Activated CD4-positive, alpha-beta T cell treated with anti-CD3 and anti-CD28 coated beads, Interleukin-2, amount 50 U/mL, for 16 hours (primary cell): ENCODE results near the gene DNAH10.
"Not testable (repeated sequence)": the region's sequence is repeated elsewhere in the genome, so short reads cannot be mapped to it uniquely, and the experiment has no call there.

Experiments used
- DNase-seq: peaks from one replicate; pipeline ENCODE4 v3.0.0-alpha.2; 2020

The DNAH10 gene

DNA sequence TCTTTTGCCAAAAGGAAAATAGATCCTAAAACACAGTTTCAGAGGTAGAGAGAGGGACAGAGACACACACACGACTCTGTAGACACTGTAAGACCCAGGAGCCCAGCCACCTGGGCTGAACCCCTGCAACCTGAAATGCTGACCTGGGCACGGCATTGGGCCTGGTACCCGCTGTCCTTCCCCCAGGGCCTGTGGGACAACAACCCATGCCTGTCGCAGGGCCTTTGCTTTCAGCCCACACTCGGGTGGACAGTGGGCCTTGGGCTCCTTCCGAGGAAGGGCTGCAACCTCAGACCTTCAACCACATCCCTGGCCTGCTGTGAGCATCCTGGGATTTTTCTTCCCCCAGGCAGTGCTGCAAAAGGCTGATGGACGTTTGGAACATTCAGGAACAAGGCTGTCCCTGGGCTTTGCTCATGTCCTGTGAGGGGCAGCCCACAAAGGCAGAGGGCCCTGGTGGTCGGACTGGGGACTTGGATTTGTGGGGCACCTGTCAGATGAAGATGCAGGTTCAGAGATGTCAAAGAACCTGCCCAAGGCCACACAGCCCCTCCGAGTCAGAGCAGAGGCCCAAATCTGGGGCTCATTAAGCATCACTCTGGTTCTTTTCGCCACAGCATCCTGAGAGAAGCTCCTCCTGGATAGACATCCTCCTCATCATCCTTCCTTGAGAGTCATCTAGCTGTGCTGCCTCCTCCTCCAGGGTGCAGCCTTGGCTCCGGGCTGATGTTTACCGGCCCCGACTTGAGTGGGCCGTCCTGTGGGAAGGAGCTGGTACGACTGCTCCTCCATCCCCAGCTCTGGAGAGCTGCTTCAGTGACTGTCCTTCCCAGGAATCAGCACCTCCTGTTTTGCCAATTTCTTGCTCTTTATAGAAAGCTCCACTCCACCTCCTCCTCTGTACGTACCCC, 177.9 kb downstream of the DNAH10 start:
- DNase-seq, result no peak

DNA sequence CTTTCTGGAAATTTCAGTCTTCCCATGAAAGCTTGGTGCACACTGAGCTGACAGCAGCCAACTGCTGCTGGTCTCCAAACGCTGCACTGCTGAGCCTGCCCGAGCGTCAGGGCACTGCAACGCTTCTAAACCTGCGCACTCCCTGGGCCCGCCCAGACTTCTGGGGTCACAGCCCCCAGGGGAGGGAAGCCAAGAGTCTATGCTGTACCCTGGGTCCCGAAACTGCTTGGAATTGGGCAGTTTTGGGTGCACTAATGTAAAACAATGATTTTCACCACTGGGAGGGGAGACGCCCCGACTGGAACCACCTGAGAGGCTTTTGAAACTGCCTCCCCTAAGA, 178.5 kb downstream of the DNAH10 start:
- DNase-seq, result no peak

DNA sequence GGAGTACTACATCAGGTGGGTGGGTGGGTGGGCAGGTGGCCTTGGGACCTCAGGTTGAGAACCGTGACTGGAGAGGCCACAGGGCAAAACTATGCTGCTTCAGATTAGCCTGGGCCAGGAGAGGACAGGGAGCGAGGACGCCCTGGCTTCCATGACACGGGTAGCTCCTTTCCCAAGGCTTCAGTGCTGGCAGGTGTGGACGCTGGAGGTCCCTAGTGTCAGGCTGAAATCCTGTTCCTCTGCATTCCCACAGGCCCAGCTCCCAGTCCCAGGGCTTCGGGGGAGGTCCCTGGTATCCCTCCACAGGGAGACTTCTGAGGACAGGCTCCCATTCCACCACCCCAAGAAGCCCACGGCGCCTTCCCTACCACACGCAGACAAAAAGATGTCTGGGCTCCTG, 178.9 kb downstream of the DNAH10 start:
- no peak for DNase-seq

DNA sequence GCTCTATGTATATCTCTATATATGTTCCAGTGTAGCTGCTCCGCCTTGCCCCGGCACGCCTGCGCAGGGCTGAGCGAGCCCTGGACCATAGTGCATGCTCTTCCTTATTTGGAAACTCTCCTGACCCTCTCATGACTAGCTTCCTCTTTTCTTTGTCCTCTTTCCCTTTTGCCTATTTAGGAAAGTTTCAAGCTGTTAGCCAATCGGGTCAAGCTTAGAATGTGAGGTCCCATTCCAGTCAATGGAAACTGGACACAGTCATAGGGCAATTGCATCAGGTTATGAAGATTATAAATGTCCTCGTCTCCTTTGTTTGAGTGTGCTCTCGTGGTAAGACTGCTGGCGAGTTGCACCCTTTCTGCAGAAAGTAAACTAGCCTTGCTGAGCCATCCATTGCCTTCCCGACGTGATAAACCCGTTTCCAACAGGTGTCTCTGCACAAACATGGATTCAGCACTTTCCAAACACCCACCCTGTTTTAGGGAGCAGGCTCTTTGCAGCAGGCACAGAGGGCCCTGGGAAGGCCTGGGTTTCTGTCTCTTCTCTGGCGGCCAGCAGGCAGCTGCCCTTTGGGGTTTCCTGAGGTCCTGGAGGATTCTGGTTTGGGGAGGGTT, 179.6 kb downstream of the DNAH10 start:
- DNase-seq, result no peak

DNA sequence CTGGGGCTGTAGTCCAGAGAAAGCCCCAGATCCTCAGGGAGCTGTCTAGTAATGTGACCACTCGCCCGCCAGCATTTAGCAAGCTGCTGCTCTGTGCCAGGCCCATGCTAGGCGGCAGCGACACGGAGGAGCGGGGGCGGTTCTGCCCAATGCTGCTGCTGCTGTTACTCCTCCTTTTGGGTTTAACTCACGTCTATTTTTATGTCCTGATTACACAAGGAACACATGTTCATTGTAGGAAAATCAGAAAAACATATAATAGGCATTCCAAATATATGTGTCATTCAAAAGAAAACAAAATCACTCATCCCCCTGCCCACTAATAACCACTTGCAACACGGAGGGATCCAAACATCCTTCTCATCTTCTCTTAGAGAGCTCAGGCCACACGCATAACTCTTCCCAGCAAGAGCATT, 180.1 kb downstream of the DNAH10 start:
- no peak for DNase-seq

DNA sequence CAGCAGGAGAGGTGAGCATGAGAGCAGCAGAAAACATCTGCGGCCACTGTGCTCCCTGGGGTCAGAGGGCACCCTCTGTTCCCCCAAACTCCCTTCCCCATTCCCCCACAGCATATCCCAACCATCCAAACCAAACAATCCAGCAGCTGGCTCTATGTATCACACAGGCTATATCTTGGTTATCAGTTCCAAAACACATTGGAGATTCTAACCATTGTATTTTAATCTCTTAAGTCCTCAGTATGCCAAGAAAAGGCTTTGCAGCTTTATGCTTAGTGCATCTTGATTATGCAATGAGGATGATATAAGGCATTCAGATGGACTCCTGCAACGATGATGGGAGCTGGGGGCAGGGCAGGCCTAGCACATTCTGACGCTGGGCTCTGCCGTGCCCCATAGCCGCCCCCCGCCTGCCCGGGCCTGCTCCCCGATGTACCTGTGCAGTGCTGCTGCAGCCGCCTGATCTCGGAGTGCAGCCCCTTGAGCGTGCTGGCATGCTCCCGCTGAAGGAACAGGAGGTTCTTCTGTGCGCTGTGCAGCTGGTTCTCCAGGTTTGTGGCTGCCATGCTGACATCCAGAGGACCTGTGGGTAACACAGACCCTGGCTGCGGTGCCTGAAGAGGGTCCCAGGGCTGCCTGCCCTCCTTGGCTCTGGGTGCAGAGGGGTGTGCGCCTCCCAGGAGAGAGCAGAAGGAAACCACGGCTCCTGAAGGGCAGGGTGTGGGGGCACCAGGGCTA, 181.0 kb downstream of the DNAH10 start:
- no peak for DNase-seq

DNA sequence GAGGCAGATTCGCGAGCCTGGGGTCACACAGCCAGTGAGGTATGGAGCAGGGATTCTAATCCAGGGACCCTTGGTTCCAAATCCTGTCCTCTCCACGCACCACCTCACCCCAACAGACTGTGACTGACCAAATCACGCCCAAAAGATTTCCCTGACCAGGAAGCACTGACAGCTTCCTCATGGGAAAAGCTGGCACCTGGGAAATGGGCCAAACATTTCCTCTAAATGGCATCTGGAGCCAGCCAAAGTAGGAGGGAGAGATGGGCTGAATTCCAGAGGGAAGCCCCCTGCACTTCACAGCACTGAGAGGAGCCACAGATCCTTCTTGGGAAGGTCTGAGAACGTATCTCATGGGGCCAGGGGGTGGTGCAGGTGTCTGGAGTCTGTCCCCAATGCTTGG, 181.7 kb downstream of the DNAH10 start:
- no peak for DNase-seq

DNA sequence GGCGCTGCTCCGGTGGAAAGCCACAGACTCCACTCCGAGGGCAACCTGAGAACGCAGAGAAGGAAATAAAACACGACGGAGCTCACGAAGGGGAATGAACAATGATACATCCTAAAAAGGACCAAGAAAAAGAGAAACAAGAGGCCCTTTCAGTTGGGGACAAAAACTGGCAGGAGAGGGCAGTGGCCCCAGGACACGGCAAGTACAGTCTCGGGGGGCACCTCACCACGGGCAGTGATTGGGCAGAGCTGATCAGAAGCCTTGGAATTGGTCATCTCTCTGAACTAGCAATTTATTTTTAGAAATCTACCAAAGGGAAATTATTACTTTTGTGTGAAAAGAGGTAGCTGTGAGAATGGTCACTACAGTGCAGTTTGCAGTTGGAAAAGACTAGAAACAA, 182.6 kb downstream of the DNAH10 start:
- DNase-seq, result no peak

DNA sequence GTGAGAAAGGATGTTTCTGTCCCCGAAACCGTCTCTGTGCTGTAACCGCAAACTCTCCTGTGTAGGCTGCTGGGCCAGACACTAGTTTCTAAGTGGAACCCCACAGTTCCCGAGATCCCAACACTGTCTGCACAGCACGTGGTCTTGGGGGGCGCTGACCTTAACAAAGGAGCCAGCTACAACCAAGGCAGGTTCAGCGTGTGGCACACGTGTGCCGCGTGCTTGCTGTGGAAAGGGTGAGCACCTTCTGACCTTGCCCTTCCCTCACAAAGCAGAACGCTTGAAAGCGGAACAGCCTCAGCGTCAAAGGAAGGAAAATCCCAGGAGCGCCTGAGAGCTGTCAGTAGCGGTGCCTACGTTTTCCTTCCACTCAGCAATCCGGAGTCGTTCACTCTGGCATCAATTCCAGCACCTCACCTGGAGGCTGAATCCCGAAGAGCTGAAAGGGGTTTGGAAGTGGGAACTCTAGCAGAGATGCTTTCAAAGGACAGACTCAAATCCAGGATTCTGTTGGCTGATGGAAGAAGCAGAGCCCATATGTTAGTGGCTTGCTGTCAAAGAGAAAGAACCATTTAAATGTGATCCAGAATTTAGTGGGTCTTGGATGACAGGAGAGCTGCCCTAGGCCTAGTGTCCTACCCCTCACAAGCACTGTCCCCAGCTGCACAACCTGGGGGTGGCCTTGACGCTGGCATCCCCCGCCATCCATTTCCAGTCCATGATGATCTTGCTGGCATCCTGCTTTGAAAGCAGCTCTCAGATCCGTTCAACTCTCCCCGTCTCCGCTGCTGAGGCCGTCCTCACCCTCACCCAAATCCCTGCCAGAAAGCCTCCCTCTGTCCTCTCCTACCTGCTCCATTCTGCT, 183.4 kb downstream of the DNAH10 start:
- DNase-seq, result no peak

DNA sequence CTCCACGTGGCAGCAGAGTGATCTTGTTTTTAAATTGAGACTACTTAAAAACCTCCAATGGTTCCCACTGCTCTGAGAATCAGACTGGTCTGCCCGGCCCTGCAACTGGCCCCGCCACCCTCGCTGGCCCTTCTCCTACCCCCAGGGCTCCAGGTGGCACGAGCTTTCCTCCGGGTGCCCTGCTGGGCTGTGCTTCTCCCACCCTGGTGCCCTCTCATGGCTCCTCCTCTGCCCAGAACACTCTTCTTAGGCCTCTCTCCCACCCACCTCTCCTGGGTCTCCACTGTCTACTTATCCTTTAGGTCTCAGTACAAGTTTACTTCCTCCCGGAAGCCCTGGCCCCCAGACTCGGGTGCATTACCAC, 184.0 kb downstream of the DNAH10 start:
- no peak for DNase-seq

DNA sequence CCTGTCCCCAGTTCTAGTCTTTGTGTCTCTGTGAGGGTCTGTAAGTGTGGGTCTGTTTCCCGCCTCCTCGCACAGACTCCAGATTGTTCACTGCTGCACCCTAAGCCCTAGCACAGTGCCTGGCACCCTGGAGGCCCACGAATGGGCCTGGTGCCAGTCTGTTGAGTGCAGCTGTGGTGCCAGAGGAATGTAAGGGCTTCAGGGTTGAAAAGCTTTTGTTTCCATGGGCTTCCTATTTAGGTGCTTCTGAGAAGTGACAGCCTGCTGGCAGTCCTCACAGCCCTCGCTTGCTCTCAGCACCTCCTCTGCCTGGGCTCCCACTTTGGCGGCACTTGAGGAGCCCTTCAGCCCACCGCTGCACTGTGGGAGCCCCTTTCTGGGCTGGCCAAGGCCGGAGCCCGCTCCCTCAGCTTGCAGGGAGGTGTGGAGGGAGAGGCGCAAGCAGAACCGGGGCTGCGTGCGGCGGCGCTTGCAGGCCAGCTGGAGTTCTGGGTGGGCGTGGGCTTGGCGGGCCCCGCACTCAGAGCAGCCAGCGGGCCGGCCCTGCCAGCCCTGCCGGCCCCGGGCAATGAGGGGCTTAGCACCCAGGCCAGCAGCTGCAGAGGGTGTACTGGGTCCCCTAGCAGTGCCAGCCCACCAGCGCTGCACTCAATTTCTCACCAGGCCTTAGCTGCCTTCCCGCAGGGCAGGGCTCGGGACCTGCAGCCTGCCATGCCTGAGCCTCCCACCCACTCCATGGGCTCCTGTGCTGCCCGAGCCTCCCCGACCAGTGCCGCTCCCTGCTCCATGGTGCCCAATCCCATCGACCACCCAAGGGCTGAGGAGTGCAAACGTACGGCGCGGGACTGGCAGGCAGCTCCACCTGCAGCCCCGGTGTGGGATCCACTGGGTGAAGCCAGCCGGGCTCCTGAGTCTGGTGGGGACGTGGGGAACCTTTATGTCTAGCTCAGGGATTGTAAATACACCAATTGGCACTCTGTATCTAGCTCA, 184.7 kb downstream of the DNAH10 start:
- DNase-seq, result not testable (repeated sequence)

DNA sequence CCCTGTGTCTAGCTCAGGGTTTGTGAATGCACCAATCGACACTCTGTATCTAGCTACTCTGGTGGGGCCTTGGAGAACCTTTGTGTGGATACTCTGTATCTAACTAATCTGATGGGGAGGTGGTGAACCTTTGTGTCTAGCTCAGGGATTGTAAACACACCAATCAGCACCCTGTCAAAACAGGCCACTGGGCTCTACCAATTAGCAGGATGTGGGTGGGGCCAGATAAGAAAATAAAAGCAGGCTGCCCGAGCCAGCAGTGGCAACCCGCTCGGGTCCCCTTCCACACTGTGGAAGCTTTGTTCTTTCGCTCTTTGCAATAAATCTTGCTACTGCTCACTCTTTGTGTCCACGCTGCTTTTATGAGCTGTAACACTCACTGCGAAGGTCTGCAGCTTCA, 185.4 kb downstream of the DNAH10 start:
- DNase-seq, result not testable (repeated sequence)

DNA sequence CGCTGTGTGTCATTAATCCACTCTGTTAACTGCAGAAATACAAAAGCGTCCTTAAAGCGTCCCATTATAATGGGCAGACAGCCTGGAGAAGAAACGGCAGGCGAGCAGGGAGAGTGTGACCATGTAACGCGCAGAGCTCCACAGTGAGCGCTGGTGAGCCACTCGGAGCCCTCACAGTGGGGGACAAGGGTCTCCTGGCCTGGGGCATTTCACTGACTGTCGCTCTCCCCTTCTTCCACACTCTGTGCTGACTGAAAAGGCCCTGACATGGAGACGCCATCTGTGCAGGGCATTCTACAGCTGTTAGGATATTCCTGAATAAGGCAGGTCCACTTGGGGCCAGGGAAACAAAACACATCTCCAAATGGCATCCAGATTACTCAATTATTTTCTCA, 186.3 kb downstream of the DNAH10 start:
- no peak for DNase-seq

DNA sequence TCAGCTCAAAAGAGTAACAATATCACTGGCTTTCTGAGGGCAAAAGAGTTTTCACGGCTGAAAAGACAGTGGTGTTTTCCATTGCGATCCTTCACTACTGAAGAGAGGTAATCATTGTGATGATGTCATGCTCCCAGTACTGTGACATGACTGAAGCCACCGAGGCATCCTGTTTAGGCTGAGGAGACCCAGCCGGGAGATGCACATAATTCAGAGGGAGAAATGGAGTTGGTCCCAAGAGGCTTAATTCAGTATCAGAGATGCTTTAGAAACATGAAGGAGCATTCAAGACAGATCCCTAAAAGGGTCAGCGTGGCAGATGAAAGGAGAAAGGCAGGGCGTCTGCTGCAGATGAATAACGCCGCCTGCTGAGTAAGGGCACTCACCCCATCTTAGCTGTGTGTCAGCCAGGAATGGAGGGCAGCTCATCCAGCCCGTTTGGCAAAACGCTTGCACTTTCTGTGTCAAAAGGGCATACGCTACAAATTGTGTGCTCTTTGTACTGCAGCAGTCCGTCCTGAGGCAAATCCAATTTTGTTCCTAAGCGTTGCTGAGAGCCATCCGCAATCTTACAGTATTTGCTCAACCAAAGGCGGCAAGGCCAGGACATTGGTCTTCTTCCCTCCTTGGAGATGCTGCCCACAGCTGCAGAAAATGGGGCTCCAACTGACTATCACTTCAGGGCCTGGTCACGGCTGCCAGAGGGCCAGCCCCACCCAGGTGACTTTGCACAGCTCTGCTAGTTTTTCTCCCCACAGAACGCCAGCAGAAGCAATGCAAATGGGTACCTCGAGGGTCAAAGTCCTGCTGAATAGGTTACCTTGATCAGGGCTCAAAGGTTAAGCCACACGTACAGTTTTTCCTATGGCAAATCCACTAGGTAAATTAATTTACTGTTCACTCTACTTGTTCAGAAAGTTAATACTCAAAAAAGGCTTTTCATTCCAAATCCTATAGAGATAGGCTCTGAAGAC, 187.0 kb downstream of the DNAH10 start:
- DNase-seq, result no peak

DNA sequence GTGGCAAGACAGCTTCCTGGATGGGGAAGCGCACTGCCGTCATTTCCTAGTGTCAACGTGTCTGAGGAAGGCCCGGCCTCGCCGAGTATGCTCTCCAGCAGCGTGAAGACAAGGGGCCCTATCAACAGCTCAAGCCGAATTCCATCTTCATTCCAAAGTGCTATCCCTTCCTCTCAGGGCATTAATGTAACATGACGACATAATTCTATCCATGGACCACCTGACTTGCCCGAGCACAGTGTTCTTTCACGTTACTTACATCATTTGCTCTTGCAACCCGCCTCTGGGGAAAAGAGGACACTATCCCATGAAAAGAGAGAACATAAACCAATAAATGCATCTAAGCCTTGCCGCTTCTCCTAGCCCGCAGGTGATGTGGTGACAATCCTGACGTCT, 187.7 kb downstream of the DNAH10 start:
- DNase-seq, result no peak

DNA sequence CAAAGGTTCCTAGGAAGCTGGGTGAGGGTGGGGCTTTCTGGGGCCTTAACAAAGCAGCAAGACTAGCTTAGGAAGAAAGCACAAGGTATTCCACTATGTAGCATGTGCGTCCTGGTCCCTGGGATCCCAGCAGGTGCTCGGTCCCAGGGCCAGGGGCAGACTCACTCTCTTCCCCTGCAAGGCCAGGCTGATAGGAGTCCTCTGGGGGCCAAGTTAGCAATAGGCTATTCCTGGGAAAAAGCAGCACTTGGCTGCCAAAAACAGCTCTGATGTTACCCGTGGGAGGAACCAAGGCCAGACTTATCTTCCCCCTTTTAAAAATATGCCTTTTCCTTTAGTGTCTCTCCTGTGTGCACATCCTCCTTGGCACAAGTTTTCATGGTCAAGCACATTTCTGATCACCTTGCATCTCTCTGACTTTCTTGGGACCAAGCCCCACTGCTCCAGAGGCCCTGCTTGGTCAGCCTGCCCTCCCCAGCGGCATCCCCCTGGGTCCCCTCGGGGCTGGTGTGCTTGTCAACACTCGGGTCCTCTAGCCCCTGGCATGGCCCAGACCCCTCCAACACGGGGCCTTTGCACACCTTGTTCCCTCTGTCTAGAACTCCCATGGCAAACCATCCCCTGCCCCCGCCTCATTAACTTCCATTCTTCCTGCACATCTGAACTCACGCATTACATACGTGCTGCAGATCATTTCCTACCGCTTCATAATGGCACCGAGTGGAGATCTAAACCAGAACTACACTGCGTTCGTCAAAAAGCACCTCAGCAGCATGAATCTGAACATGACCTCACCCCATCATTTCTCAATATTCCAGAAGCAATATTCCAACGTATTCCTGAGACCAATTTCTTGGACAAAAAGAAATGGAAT, 188.6 kb downstream of the DNAH10 start:
- DNase-seq, result no peak

DNA sequence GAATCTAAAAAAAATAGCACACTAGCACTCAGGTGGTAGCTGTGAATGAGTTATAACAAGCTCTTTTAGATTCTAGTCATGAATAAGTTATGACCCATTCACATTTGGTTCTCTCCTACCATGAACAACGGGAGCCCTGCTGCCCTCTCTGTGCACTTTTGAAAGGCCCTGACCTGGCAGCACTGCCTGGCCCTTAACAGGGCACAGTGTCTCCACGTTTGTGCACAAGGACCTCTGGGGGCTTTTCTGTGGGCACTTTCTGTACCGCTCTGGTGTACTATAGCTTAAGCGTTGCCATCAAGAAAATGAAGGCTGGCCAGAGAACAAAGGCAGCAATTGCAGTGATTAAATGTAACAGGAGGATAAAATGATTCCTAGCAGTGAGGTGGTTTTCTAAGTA, 189.4 kb downstream of the DNAH10 start:
- DNase-seq, result no peak

DNA sequence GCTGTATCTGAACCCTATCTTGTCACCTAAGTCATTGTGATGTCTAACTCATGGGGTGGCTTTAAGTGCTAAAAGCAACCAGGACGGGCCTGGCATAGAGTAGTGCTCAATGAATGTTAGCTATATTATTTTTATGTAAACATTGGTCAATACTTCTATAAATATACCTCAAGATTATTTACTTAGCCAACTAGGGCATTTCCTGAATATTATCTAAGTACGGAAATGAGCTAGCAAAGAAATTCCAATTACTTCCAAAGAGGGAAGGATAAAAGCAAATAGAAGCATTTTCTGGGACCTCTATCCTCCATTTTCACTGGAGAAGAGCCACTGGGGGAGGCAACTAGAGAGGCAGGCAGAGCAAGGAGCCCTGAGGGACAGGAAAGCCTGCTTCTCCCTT, 189.9 kb downstream of the DNAH10 start:
- no peak for DNase-seq

DNA sequence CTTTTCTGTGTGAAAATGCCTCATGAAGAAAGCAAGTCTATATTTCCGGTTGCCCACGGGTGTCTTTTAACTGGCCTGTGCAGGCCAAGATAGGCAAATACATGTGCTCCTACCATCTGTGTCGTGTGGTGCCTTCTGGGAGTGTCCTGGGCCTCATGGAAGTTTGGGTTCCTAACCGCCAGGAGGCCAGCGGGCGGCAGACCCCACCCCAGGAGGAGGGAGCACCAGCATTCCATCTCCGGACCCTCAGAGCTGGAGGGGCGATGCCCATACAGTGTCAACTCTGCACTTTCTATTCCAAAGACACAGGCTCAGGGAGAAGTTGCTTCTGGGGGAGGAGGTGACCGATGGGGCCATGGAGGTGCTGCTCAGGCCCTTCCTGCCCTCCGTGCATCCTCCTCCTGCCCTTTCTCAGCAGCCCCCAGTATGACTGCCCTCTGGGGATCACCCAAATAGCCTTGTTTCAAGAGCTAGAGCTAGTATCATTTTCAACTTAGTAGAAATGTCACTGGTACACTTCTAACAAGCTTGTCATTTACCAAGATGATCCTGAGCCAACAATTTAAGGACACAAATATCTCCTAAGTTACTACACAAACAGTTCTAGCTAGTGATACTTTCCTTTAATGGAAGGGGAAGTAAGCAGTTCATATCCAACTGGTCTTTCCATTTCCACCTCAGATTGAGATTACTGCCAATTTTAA, 192.7 kb downstream of the DNAH10 start:
- DNase-seq, result no peak
